ENCODE data around the gene IL6ST.

DNA sequence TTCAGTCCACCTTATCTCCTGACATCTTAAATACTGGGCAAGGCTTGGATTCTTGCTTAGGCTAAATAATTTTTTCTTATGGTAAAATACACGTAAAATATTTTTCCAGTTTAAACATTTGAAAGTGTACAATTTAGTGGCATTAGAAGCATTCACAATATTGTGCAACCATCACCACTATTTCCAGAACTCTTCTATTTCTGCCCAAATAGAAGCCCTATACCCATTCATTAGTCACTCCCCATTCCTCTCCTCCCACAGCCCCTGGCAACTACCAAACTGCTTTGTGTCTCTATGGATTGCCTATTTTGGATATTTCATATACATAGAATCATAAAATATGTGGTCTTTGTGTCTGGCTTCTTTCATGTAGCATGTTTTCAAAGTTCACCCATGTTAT lies 86.0 kb downstream of the IL6ST start:
- TF ChIP-seq, protein P1, sequence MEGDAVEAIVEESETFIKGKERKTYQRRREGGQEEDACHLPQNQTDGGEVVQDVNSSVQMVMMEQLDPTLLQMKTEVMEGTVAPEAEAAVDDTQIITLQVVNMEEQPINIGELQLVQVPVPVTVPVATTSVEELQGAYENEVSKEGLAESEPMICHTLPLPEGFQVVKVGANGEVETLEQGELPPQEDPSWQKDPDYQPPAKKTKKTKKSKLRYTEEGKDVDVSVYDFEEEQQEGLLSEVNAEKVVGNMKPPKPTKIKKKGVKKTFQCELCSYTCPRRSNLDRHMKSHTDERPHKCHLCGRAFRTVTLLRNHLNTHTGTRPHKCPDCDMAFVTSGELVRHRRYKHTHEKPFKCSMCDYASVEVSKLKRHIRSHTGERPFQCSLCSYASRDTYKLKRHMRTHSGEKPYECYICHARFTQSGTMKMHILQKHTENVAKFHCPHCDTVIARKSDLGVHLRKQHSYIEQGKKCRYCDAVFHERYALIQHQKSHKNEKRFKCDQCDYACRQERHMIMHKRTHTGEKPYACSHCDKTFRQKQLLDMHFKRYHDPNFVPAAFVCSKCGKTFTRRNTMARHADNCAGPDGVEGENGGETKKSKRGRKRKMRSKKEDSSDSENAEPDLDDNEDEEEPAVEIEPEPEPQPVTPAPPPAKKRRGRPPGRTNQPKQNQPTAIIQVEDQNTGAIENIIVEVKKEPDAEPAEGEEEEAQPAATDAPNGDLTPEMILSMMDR (IDR thresholded peaks at IDR 0.05) = no peak
- TF ChIP-seq POLR2A (IDR thresholded peaks at IDR 0.05) = no peak

All from adrenal gland (tissue), 5 donors.